PC-3 (cell line): Measurements from ENCODE around the gene UNC13D. TPM values are rescaled to one million over a fixed set of nuclear protein-coding genes. Genes with fewer than 3 reads are reported as not detected.

Experiments
- ATAC-seq: fragments of 200-7000 bp; cut with Tn5 transposase; 2 replicates; pipeline ENCODE4 v1.9.1; 2020; ENCODE audit warnings: mild to moderate bottlenecking, moderate library complexity
- BruUV-seq: library from RNA; stranded (reverse); fragments of 400-500 nt; replicated peaks from 2 replicates; lab custom pipeline; 2021; lab: Mats Ljungman, UMichigan
- CTCF ChIA-PET: fragments of 300-600 bp; sonication (Branson Sonifier 250); formaldehyde crosslinking; loops from one replicate; lab custom pipeline; 2022; ENCODE audit warnings: antibody characterized with exemption; lab: Charles Lee
- POLR2A ChIA-PET: fragments of 300-600 bp; sonication (Branson Sonifier 250); formaldehyde crosslinking; loops from one replicate; lab custom pipeline; 2022; ENCODE audit warnings: antibody characterized with exemption; ENCODE audit not compliant: unreplicated experiment; lab: Charles Lee
- DNase-seq: peaks from one replicate; pipeline ENCODE4 v3.0.0-alpha.2; 2015
- H2AFZ ChIP-seq: fragments of 300-600 bp; sonication (generic); 2 replicates; pipeline ENCODE4 v1.6.0; 2016; ENCODE audit warnings: antibody characterized with exemption, low read length
- H3F3A ChIP-seq: fragments of 300-600 bp; sonication (generic); one replicate; pipeline ENCODE4 v1.6.0; 2017; ENCODE audit warnings: antibody characterized with exemption, low read length, control low read depth, mild to moderate bottlenecking; ENCODE audit not compliant: unreplicated experiment
- H3K27ac ChIP-seq: fragments of 300-600 bp; sonication (generic); 2 replicates; pipeline ENCODE4 v1.5.1; 2016; ENCODE audit warnings: mild to moderate bottlenecking, low read length
- H3K27me3 ChIP-seq: fragments of 300-600 bp; sonication (generic); 2 replicates; pipeline ENCODE4 v1.6.1; 2016; ENCODE audit warnings: low read length, mixed read lengths
- H3K36me3 ChIP-seq: fragments of 300-600 bp; sonication (generic); 2 replicates; pipeline ENCODE4 v1.6.1; 2016; ENCODE audit warnings: low read depth, mixed run types, low read length, mixed read lengths
- H3K4me1 ChIP-seq: fragments of 300-600 bp; sonication (generic); 2 replicates; pipeline ENCODE4 v1.5.1; 2016; ENCODE audit warnings: low read length; ENCODE audit not compliant: insufficient read depth
- H3K4me2 ChIP-seq: fragments of 300-600 bp; sonication (generic); 2 replicates; pipeline ENCODE4 v1.6.0; 2016; ENCODE audit warnings: low read length
- H3K4me3 ChIP-seq: fragments of 300-600 bp; sonication (generic); 2 replicates; pipeline ENCODE4 v1.5.1; 2016; ENCODE audit warnings: mild to moderate bottlenecking, low read length, mixed read lengths
- H3K79me2 ChIP-seq: fragments of 300-600 bp; sonication (generic); 2 replicates; pipeline ENCODE4 v1.6.1; 2017; ENCODE audit warnings: low read length, mixed read lengths
- H3K9ac ChIP-seq: fragments of 300-600 bp; sonication (generic); 2 replicates; pipeline ENCODE4 v1.6.0; 2016; ENCODE audit warnings: mild to moderate bottlenecking, low read length
- H3K9me2 ChIP-seq: fragments of 300-600 bp; sonication (generic); replicated peaks from 2 replicates; pipeline ENCODE4 v1.6.1; 2016; ENCODE audit warnings: mixed run types, low read length, mixed read lengths
- H3K9me3 ChIP-seq: fragments of 300-600 bp; sonication (generic); 2 replicates; pipeline ENCODE4 v1.6.1; 2016; ENCODE audit warnings: low read length, mixed read lengths
- H4K20me1 ChIP-seq: fragments of 300-600 bp; sonication (generic); 2 replicates; pipeline ENCODE4 v1.6.1; 2016; ENCODE audit warnings: low read length, mixed read lengths
- CTCF ChIP-seq: fragments of 300-600 bp; sonication (generic); conservative IDR thresholded peaks from 2 replicates; pipeline ENCODE4 v1.5.1; 2017; ENCODE audit warnings: antibody characterized with exemption, low read depth, mild to moderate bottlenecking, low read length
- EZH2 ChIP-seq: fragments of 300-600 bp; sonication (generic); IDR thresholded peaks from one replicate; pipeline ENCODE4 v1.6.1; 2017; ENCODE audit warnings: antibody characterized with exemption, mild to moderate bottlenecking, low read length; ENCODE audit not compliant: unreplicated experiment
- EZH2phosphoT487 ChIP-seq: fragments of 300-600 bp; sonication (generic); IDR thresholded peaks from 2 replicates; pipeline ENCODE4 v1.6.1; 2018; ENCODE audit warnings: mild to moderate bottlenecking, antibody characterized with exemption, low read length, borderline replicate concordance
- intact Hi-C: fragments of 100-400 bp; cut with micrococcal nuclease; formaldehyde crosslinking; loops from 2 replicates; pipeline ENCODE4 v1.9.0; 2023
- total RNA-seq: library from RNA; depleted of rRNA; stranded (reverse); fragments of >200 nt; gene quantifications from 2 replicates; pipeline ENCODE4 v1.2.3, GENCODE V29; 2014

UNC13D gene
- total RNA-seq, 1 experiment from 2014 or later = 43.9 TPM

- H3K4me1 ChIP-seq = peaks cover 9% of the 10 kb centered on the region
- no peak overlapping the region for H2AFZ ChIP-seq
- no peaks in the 10 kb centered on the region for H3K79me2 ChIP-seq
- no peak for DNase-seq
- peak overlapping the region; percentile 25; the same call in 1 of the 2 replicates for H3K9ac ChIP-seq
- H3K9me2 ChIP-seq = no peaks in the 10 kb centered on the region
- no peaks in the 10 kb centered on the region for H4K20me1 ChIP-seq
- 0 out of 2 replicates have a peak, but pooled peaks have one; percentile 3 for ATAC-seq
- no TSS peak for BruUV-seq
- H3F3A ChIP-seq = no peaks in the 10 kb centered on the region
- no peak overlapping the region for H3K4me2 ChIP-seq
- H3K36me3 ChIP-seq = 0 out of 2 replicates have a peak, but pooled peaks cover 7% of the 10 kb centered on the region
- ChIA-PET POLR2A (interaction anchor here (0.6 kb wide), 1 partner anchor 64 kb away, joined by 3 read pairs; the partner anchor contains the start of gene TRIM65), CTCF (no interaction called here)
- H3K4me3 ChIP-seq = no peak overlapping the region
- H3K27ac ChIP-seq = peak overlapping the region; percentile 48
- no peaks in the 10 kb centered on the region for H3K9me3 ChIP-seq
- TF ChIP-seq CTCF = no peak
- no peak for TF ChIP-seq EZH2phosphoT487
- no peak for TF ChIP-seq EZH2
- intact Hi-C loops = loop anchor here (5.0 kb wide), 1 partner anchor 51 kb away; the partner anchor contains the start of gene UNK
- no peaks in the 10 kb centered on the region for H3K27me3 ChIP-seq
These were observed 11.4 kb downstream of the UNC13D start for GRCh38 chr17:75832652-75833400.

- intact Hi-C loops = loop anchor here (5.0 kb wide), 1 partner anchor 50 kb away; the partner anchor contains the start of gene UNK
- H3K9ac ChIP-seq = peak overlapping the region; percentile 25; the same call in 1 of the 2 replicates
- H3K27me3 ChIP-seq = no peaks in the 10 kb centered on the region
- no peak overlapping the region for H3K4me3 ChIP-seq
- H3K79me2 ChIP-seq = no peaks in the 10 kb centered on the region
- H2AFZ ChIP-seq = no peak overlapping the region
- H3K4me2 ChIP-seq = no peak overlapping the region
- H3K9me3 ChIP-seq = no peaks in the 10 kb centered on the region
- TSS peak; percentile 86 for BruUV-seq
- TF ChIP-seq CTCF (no peak), EZH2phosphoT487 (no peak), EZH2 (no peak)
- no peaks in the 10 kb centered on the region for H3F3A ChIP-seq
- peak overlapping the region; percentile 48 for H3K27ac ChIP-seq
- peak; percentile 60 for DNase-seq
- no peaks in the 10 kb centered on the region for H4K20me1 ChIP-seq
- H3K4me1 ChIP-seq = peaks cover 9% of the 10 kb centered on the region
- no peaks in the 10 kb centered on the region for H3K9me2 ChIP-seq
- ATAC-seq = peak; percentile 71
- ChIA-PET POLR2A (no interaction called here), CTCF (no interaction called here)
- 0 out of 2 replicates have a peak, but pooled peaks cover 7% of the 10 kb centered on the region for H3K36me3 ChIP-seq
These were observed 12.0 kb downstream of the UNC13D start for GRCh38 chr17:75832164-75832651.
